Astrocyte (in vitro differentiated cells and primary cell): ENCODE results near the gene SLC29A1.

Experiments
- CTCF ChIP-seq: IDR thresholded peaks from 2 replicates; pipeline ENCODE4 v1.5.1; 2011; ENCODE audit warnings: low read depth, mild to moderate bottlenecking, inconsistent platforms, low read length, moderate library complexity; ENCODE audit not compliant: insufficient read depth
- EZH2 ChIP-seq: IDR thresholded peaks from 2 replicates; pipeline ENCODE4 v1.6.1; 2012; ENCODE audit warnings: mild to moderate bottlenecking, low read length, inconsistent platforms; ENCODE audit not compliant: insufficient read depth

DNA sequence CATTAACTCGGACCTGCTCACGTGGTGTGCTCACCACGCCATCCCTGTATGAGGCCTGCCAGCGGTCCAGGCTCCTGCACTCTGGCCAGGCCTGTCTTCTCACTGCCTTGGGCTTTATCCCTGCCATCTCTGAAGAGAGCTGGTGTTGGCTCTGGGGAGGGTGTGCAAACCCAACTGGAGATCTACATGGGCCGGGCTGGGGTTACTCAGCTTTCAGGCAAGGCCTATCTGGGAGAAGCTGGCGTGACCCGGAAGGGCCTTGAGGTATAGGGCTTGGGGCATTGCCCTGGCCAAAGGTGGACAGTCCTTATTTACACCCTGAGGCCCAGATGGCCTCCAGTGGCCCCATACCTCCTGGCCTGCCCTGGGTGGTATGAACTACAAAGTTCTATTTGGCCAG is 5.0 kb downstream of the SLC29A1 start:
- TF ChIP-seq EZH2 (no peak), CTCF (no peak)
